H7 (cell line): ENCODE data around the gene NDUFAB1. TPM values are rescaled to one million over a fixed set of nuclear protein-coding genes. Genes with fewer than 3 reads are reported as not detected.
A peak's percentile ranks its signal among the peaks of the same experiment; 100 is the strongest.
"Not testable (repeated sequence)": the region's sequence is repeated elsewhere in the genome, so short reads cannot be mapped to it uniquely, and the experiment has no call there.

Source experiments
- DNase-seq: peaks from one replicate; pipeline ENCODE4 v3.0.0; 2012
- H3K27me3 ChIP-seq: 2 replicates; pipeline ENCODE4 v1.6.0; 2011; ENCODE audit warnings: mild to moderate bottlenecking, low read length; ENCODE audit not compliant: control insufficient read depth, insufficient read depth
- H3K36me3 ChIP-seq: replicated peaks from 2 replicates; pipeline ENCODE4 v1.5.1; 2011; ENCODE audit warnings: low read length; ENCODE audit not compliant: control insufficient read depth, insufficient read depth
- H3K4me3 ChIP-seq: 2 replicates; pipeline ENCODE4 v1.5.1; 2011; ENCODE audit warnings: low read depth, mild to moderate bottlenecking, control low read depth, low read length, moderate library complexity; ENCODE audit not compliant: insufficient read depth
- total RNA-seq: library from RNA; depleted of rRNA; stranded (reverse); fragments of >200 nt; shearing (Covaris generic); gene quantifications from 2 replicates; pipeline ENCODE4 v1.2.3, GENCODE V29; 2014; rRNA removed

The NDUFAB1 gene
- total RNA-seq: 304 and 426 TPM in 2 replicates

- H3K36me3 ChIP-seq: peaks cover 16% of the 10 kb centered on the region
- DNase-seq: peak; percentile 93
- peak within 1 kb of the TSS; percentile 92 for H3K4me3 ChIP-seq
- no peaks in the 10 kb centered on the region for H3K27me3 ChIP-seq
Observed at GRCh38 chr16:23595951-23596720, at the start of gene NDUFAB1. NDUFAB1 (minus strand) TSS chr16:23596316; CDS start chr16:23596290, 26 bp downstream.

GRCh38 chr16:23642246-23642774 is 46.2 kb upstream of the NDUFAB1 start:
- H3K4me3 ChIP-seq: peak overlapping the region; percentile 81
- peaks cover 7% of the 10 kb centered on the region for H3K36me3 ChIP-seq

GRCh38 chr16:23640931-23641765 is 45.0 kb upstream of the NDUFAB1 start, which contains the start of the genes DCTN5 and PALB2:
DCTN5 (plus strand) TSS chr16:23641466; CDS start chr16:23641543, 77 bp downstream.
PALB2 (minus strand) TSS chr16:23641310; CDS start chr16:23641157, 153 bp downstream.
- H3K4me3 ChIP-seq: peak within 1 kb of the TSS; percentile 81
- DNase-seq: peak; percentile 96
- H3K36me3 ChIP-seq: peaks cover 7% of the 10 kb centered on the region
- H3K27me3 ChIP-seq: no peaks in the 10 kb centered on the region

More at GRCh38 chr16:23642246-23642774, 46.2 kb upstream of the NDUFAB1 start:
- H3K27me3 ChIP-seq: no peaks in the 10 kb centered on the region
- no peak for DNase-seq

- H3K4me3 ChIP-seq: peak overlapping the region; percentile 81
- H3K27me3 ChIP-seq: no peaks in the 10 kb centered on the region
- H3K36me3 ChIP-seq: peaks cover 12% of the 10 kb centered on the region
- peak; percentile 71 for DNase-seq
Observed at GRCh38 chr16:23640615-23640930, 44.5 kb upstream of the NDUFAB1 start.

GRCh38 chr16:23635958-23636357 is 39.8 kb upstream of the NDUFAB1 start:
- Histone ChIP-seq H3K4me3 (no peak overlapping the region), H3K27me3 (no peaks in the 10 kb centered on the region), H3K36me3 (peaks cover 19% of the 10 kb centered on the region)
- DNase-seq: no peak

- Histone ChIP-seq H3K36me3 (peaks cover 25% of the 10 kb centered on the region), H3K27me3 (no peaks in the 10 kb centered on the region), H3K4me3 (no peak overlapping the region)
- DNase-seq: no peak
Observed at GRCh38 chr16:23634461-23635036, 38.4 kb upstream of the NDUFAB1 start.

- H3K27me3 ChIP-seq, DNase-seq, H3K4me3 ChIP-seq: not testable (repeated sequence)
- peaks cover 28% of the 10 kb centered on the region for H3K36me3 ChIP-seq
Observed at GRCh38 chr16:23631874-23632273, 35.8 kb upstream of the NDUFAB1 start.

- DNase-seq: no peak
- Histone ChIP-seq H3K36me3 (peaks cover 22% of the 10 kb centered on the region), H3K27me3 (no peaks in the 10 kb centered on the region), H3K4me3 (no peak overlapping the region)
Observed at GRCh38 chr16:23629516-23629915, 33.4 kb upstream of the NDUFAB1 start.

GRCh38 chr16:23624092-23624491 is 28.0 kb upstream of the NDUFAB1 start:
- Histone ChIP-seq H3K27me3 (no peaks in the 10 kb centered on the region), H3K4me3 (no peak overlapping the region), H3K36me3 (peaks cover 16% of the 10 kb centered on the region)
- no peak for DNase-seq

GRCh38 chr16:23615805-23616204 is 19.7 kb upstream of the NDUFAB1 start:
- no peak for DNase-seq
- Histone ChIP-seq H3K27me3 (no peaks in the 10 kb centered on the region), H3K36me3 (peaks cover 14% of the 10 kb centered on the region), H3K4me3 (no peak overlapping the region)

- no peak for DNase-seq
- Histone ChIP-seq H3K4me3 (no peak overlapping the region), H3K36me3 (peaks cover 11% of the 10 kb centered on the region), H3K27me3 (no peaks in the 10 kb centered on the region)
Observed at GRCh38 chr16:23611936-23612335, 15.8 kb upstream of the NDUFAB1 start.

- H3K4me3 ChIP-seq, H3K27me3 ChIP-seq, DNase-seq: not testable (repeated sequence)
- peaks cover 12% of the 10 kb centered on the region for H3K36me3 ChIP-seq
Observed at GRCh38 chr16:23610905-23611304, 14.8 kb upstream of the NDUFAB1 start.

- Histone ChIP-seq H3K4me3 (no peak overlapping the region), H3K36me3 (peaks cover 12% of the 10 kb centered on the region), H3K27me3 (no peaks in the 10 kb centered on the region)
- DNase-seq: no peak
Observed at GRCh38 chr16:23609929-23610328, 13.8 kb upstream of the NDUFAB1 start.

GRCh38 chr16:23608194-23608593 is 12.1 kb upstream of the NDUFAB1 start:
- DNase-seq: no peak
- Histone ChIP-seq H3K4me3 (no peak overlapping the region), H3K36me3 (peaks cover 12% of the 10 kb centered on the region), H3K27me3 (no peaks in the 10 kb centered on the region)
